Neuronal stem cell (in vitro differentiated cells): Measurements from ENCODE around the gene TXNDC17.

Experiments used
- DNase-seq: peaks from one replicate; pipeline ENCODE4 v3.0.0-alpha.2; 2013; ENCODE audit warnings: low spot score
- H2AFZ ChIP-seq: one replicate; pipeline ENCODE4 v1.6.1; 2013; ENCODE audit warnings: mild to moderate bottlenecking, low read length, inconsistent platforms
- H2AK5ac ChIP-seq: 2 replicates; pipeline ENCODE4 v1.6.1; 2013; ENCODE audit warnings: low read depth, mild to moderate bottlenecking, inconsistent platforms, low read length, moderate library complexity, mixed read lengths
- H2BK120ac ChIP-seq: 2 replicates; pipeline ENCODE4 v1.6.1; 2013; ENCODE audit warnings: low read depth, mild to moderate bottlenecking, inconsistent platforms, low read length, moderate library complexity, mixed read lengths
- H2BK12ac ChIP-seq: one replicate; pipeline ENCODE4 v1.6.1; 2013; ENCODE audit warnings: low read length, inconsistent platforms
- H2BK15ac ChIP-seq: 2 replicates; pipeline ENCODE4 v1.6.1; 2013; ENCODE audit warnings: mild to moderate bottlenecking, low read length, inconsistent platforms, mixed read lengths
- H2BK5ac ChIP-seq: one replicate; pipeline ENCODE4 v1.6.1; 2013; ENCODE audit warnings: inconsistent platforms, mild to moderate bottlenecking, low read length, moderate library complexity
- H3K14ac ChIP-seq: one replicate; pipeline ENCODE4 v1.6.1; 2013; ENCODE audit warnings: low read length, inconsistent platforms
- H3K18ac ChIP-seq: 2 replicates; pipeline ENCODE4 v1.6.1; 2013; ENCODE audit warnings: low read length, inconsistent platforms
- H3K23ac ChIP-seq: 2 replicates; pipeline ENCODE4 v1.6.1; 2013; ENCODE audit warnings: low read depth, mild to moderate bottlenecking, mixed read lengths, low read length, inconsistent platforms; ENCODE audit not compliant: poor library complexity
- H3K27ac ChIP-seq: replicated peaks from 3 replicates; pipeline ENCODE4 v1.5.1; 2013; ENCODE audit warnings: low read length, inconsistent platforms
- H3K27me3 ChIP-seq, 3 experiments: 2 replicates each; pipeline ENCODE4 v1.6.1; 2013; ENCODE audit warnings: low read length in 3 of 3, mild to moderate bottlenecking in 2 of 3, inconsistent platforms in 1 of 3, low read depth in 1 of 3, mixed read lengths in 1 of 3, moderate library complexity in 1 of 3; ENCODE audit not compliant: control insufficient read depth in 3 of 3, insufficient read depth in 3 of 3
- H3K36me3 ChIP-seq, 2 donors: replicated peaks in 1 of 2; 2 replicates each; pipeline ENCODE4 v1.6.1; 2013; ENCODE audit warnings: low read length in 2 of 2; ENCODE audit not compliant: control insufficient read depth in 2 of 2, insufficient read depth in 2 of 2
- H3K4ac ChIP-seq: 2 replicates; pipeline ENCODE4 v1.6.1; 2013; ENCODE audit warnings: inconsistent platforms, mild to moderate bottlenecking, low read length, moderate library complexity
- H3K4me1 ChIP-seq, 2 donors: 1 replicate in 1 of 2; 2 replicates in 1 of 2; pipeline ENCODE4 v1.6.1; 2013; ENCODE audit warnings: low read length in 2 of 2, low read depth in 1 of 2; ENCODE audit not compliant: control insufficient read depth in 2 of 2, insufficient read depth in 1 of 2
- H3K4me2 ChIP-seq: one replicate; pipeline ENCODE4 v1.6.1; 2013; ENCODE audit warnings: mild to moderate bottlenecking, low read length, inconsistent platforms; ENCODE audit not compliant: insufficient read depth, poor library complexity, severe bottlenecking
- H3K4me3 ChIP-seq, 2 donors: 2 replicates each; pipeline ENCODE4 v1.5.1; 2013; ENCODE audit warnings: low read length in 2 of 2, mild to moderate bottlenecking in 2 of 2, inconsistent platforms in 1 of 2, moderate library complexity in 1 of 2
- H3K79me1 ChIP-seq: one replicate; pipeline ENCODE4 v1.6.1; 2013; ENCODE audit warnings: low read depth, mild to moderate bottlenecking, inconsistent platforms, low read length, moderate library complexity
- H3K9ac ChIP-seq: one replicate; pipeline ENCODE4 v1.6.1; 2013; ENCODE audit warnings: mild to moderate bottlenecking, low read depth, low read length, inconsistent platforms; ENCODE audit not compliant: poor library complexity
- H3K9me3 ChIP-seq, 2 donors: replicated peaks in 1 of 2; 2 replicates each; pipeline versions ENCODE3 to v1.6.1; 2013; ENCODE audit warnings: low read length in 2 of 2, mild to moderate bottlenecking in 2 of 2, inconsistent platforms in 1 of 2, low read depth in 1 of 2, mixed read lengths in 1 of 2, moderate library complexity in 1 of 2; ENCODE audit not compliant: control insufficient read depth in 2 of 2, insufficient read depth in 1 of 2
- H4K8ac ChIP-seq: one replicate; pipeline ENCODE4 v1.6.1; 2013; ENCODE audit warnings: low read depth, mild to moderate bottlenecking, inconsistent platforms, low read length, moderate library complexity
- H4K91ac ChIP-seq: one replicate; pipeline ENCODE4 v1.6.1; 2013; ENCODE audit warnings: low read length, low read depth, mild to moderate bottlenecking, inconsistent platforms; ENCODE audit not compliant: poor library complexity
- WGBS, 2 donors: extraction: QIAGEN DNeasy Blood & Tissue Kit; methylation state at CpG; one replicate each; pipeline ENCODE4 v1.1.7; 2013; ENCODE audit warnings: missing lambda C conversion rate in 2 of 2, mixed read lengths in 1 of 2; ENCODE audit not compliant: insufficient read length in 2 of 2, insufficient replicate concordance in 1 of 2; ENCODE audit errors: extremely low coverage in 2 of 2; 5-methylcytosine and 5-hydroxymethylcytosine counted together

The TXNDC17 gene

DNA sequence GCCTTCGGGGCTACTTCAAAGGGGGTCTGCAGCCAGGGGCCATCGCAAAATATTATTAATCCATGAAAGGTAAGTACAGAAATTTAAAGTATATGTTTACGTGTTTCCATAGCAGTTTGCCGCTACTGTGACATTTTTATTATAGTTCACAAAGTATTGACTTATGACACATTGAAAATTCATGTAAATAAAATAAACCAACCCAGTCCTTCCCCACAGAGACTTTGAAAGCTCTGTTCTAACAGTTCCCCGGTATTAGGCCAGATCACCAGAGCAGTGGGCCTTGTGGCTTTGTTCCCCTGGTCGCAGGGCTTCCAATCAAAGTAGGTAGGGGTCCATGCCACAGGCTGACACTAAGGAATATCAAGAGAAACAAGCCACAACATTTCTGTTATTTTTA is 14.2 kb upstream of the TXNDC17 start:
- Histone ChIP-seq H2AFZ (no peak overlapping the region), H3K4me2 (no peak overlapping the region), H3K14ac (no peak overlapping the region), H3K18ac (no peak overlapping the region), H3K4me1 (no peaks in the 10 kb centered on the region), H2BK15ac (no peak overlapping the region), H3K23ac (no peak overlapping the region), H2BK120ac (no peak overlapping the region), H4K8ac (no peak overlapping the region), H3K9ac (no peak overlapping the region), H3K79me1 (peaks cover 2% of the 10 kb centered on the region), H3K9me3 (no peaks in the 10 kb centered on the region), H3K4ac (no peak overlapping the region), H2AK5ac (no peak overlapping the region), H2BK5ac (no peak overlapping the region), H4K91ac (no peak overlapping the region), H3K27ac (no peak overlapping the region), H3K4me3 (no peak overlapping the region), H3K27me3 (no peaks in the 10 kb centered on the region), H2BK12ac (no peak overlapping the region), H3K36me3 (peaks cover 16 to 97% of the 10 kb centered on the region in 2 donors)
- DNase-seq = no peak
- WGBS, 2 donors = no CpG with 5 or more reads among the region's 6 CpGs

DNA sequence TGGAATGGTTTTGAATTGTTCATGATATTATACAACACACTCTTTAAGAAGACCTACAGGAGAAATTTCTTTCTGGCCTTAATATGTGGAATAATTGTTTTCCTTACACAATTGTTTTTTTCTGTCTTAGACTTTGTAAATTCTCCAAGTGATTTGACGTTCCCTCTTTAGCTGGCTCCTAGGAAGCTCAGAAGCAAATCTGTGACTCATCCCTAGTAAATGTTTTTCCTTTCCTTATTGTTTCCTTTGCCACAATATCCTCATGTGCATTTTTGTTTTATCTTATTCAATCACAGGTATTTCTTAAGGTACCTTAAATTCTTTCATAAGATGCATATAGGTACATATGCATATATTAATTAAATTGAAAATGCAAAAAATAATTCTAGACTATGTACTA is 13.8 kb upstream of the TXNDC17 start:
- Histone ChIP-seq H2AFZ (no peak overlapping the region), H2BK12ac (no peak overlapping the region), H3K4me1 (no peaks in the 10 kb centered on the region), H3K23ac (no peak overlapping the region), H3K36me3 (peaks cover 14 to 97% of the 10 kb centered on the region in 2 donors), H4K91ac (no peak overlapping the region), H3K9me3 (no peaks in the 10 kb centered on the region), H3K9ac (no peak overlapping the region), H2BK5ac (no peak overlapping the region), H3K4me2 (no peak overlapping the region), H2AK5ac (no peak overlapping the region), H3K27me3 (no peaks in the 10 kb centered on the region), H3K4ac (no peak overlapping the region), H3K18ac (no peak overlapping the region), H4K8ac (no peak overlapping the region), H2BK15ac (no peak overlapping the region), H3K79me1 (peaks cover 2% of the 10 kb centered on the region), H3K4me3 (no peak overlapping the region), H2BK120ac (no peak overlapping the region), H3K27ac (no peak overlapping the region), H3K14ac (no peak overlapping the region)
- no peak for DNase-seq
- WGBS, 2 donors = no CpG with 5 or more reads among the region's 1 CpG

DNA sequence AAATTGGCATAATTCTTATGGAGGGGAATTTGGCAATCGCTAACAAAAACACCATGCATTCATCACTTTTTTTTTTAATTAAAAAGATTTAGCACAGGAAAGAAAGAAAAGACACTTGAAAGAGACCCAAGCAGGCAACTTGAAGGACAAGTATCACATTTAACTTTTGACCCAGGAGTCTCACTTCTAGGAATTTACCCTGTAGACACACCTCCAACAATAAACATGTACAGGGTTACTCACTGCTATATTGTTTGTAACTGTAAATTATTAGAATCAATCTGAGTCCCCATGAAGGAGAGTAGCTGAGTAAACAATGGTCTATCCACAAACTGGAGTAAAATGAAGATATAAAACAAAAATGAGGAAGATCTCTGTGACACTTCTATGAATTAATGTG is 10.5 kb upstream of the TXNDC17 start:
- no peak overlapping the region for H2BK5ac ChIP-seq
- DNase-seq = no peak
- no CpG with 5 or more reads among the region's 1 CpG for WGBS, 2 donors
- H3K9me3 ChIP-seq = peaks cover 0 to 4% of the 10 kb centered on the region in 2 donors
- peaks cover 4% of the 10 kb centered on the region for H3K79me1 ChIP-seq
- no peaks in the 10 kb centered on the region for H3K27me3 ChIP-seq
- no peak overlapping the region for H2AK5ac ChIP-seq
- no peak overlapping the region for H3K18ac ChIP-seq
- H2BK120ac ChIP-seq = no peak overlapping the region
- H3K23ac ChIP-seq = no peak overlapping the region
- no peak overlapping the region for H3K4me2 ChIP-seq
- H4K8ac ChIP-seq = no peak overlapping the region
- H3K14ac ChIP-seq = no peak overlapping the region
- H4K91ac ChIP-seq = no peak overlapping the region
- no peak overlapping the region for H3K4ac ChIP-seq
- H3K4me1 ChIP-seq = no peaks in the 10 kb centered on the region
- no peak overlapping the region for H2AFZ ChIP-seq
- H3K36me3 ChIP-seq = peaks cover 16 to 98% of the 10 kb centered on the region in 2 donors
- H3K4me3 ChIP-seq = no peak overlapping the region
- no peak overlapping the region for H2BK15ac ChIP-seq
- H3K27ac ChIP-seq = no peak overlapping the region
- no peak overlapping the region for H3K9ac ChIP-seq
- H2BK12ac ChIP-seq = no peak overlapping the region

GRCh38 chr17:6632530-6632929 is 8.3 kb upstream of the TXNDC17 start:
- Histone ChIP-seq H2AK5ac (no peak overlapping the region), H2AFZ (no peak overlapping the region), H3K27ac (no peak overlapping the region), H2BK120ac (no peak overlapping the region), H3K23ac (no peak overlapping the region), H3K18ac (no peak overlapping the region), H4K8ac (no peak overlapping the region), H3K4ac (no peak overlapping the region), H3K79me1 (peaks cover 10% of the 10 kb centered on the region), H2BK15ac (no peak overlapping the region), H3K14ac (no peak overlapping the region), H3K4me3 (no peak overlapping the region), H4K91ac (no peak overlapping the region), H3K36me3 (peaks cover 14 to 97% of the 10 kb centered on the region in 2 donors), H3K27me3 (no peaks in the 10 kb centered on the region), H3K9ac (no peak overlapping the region), H2BK5ac (no peak overlapping the region), H2BK12ac (no peak overlapping the region), H3K4me2 (no peak overlapping the region), H3K9me3 (peaks cover 0 to 4% of the 10 kb centered on the region in 2 donors), H3K4me1 (no peaks in the 10 kb centered on the region)
- DNase-seq = no peak
